T-helper 2 cell treated with Interferon-gamma antibody and Interleukin-4, amounts not matched to agents 100 ng/mL and 5 ng/mL, for 36 hours (primary cell): Measurements from ENCODE around the gene RCOR3. TPM values are rescaled to one million over a fixed set of nuclear protein-coding genes. Genes with fewer than 3 reads are reported as not detected.
"Not testable (repeated sequence)": the region's sequence is repeated elsewhere in the genome, so short reads cannot be mapped to it uniquely, and the experiment has no call there.

Experiments used
- intact Hi-C: fragments of 100-400 bp; cut with micrococcal nuclease; formaldehyde crosslinking; loops from one replicate; pipeline ENCODE4 v1.15.1; 2023
- total RNA-seq: library from RNA; stranded (reverse); gene quantifications from 2 replicates; pipeline ENCODE4 v1.2.3, GENCODE V29; 2022

Gene RCOR3
- total RNA-seq, result 47.5 and 49.6 TPM in 2 replicates

DNA sequence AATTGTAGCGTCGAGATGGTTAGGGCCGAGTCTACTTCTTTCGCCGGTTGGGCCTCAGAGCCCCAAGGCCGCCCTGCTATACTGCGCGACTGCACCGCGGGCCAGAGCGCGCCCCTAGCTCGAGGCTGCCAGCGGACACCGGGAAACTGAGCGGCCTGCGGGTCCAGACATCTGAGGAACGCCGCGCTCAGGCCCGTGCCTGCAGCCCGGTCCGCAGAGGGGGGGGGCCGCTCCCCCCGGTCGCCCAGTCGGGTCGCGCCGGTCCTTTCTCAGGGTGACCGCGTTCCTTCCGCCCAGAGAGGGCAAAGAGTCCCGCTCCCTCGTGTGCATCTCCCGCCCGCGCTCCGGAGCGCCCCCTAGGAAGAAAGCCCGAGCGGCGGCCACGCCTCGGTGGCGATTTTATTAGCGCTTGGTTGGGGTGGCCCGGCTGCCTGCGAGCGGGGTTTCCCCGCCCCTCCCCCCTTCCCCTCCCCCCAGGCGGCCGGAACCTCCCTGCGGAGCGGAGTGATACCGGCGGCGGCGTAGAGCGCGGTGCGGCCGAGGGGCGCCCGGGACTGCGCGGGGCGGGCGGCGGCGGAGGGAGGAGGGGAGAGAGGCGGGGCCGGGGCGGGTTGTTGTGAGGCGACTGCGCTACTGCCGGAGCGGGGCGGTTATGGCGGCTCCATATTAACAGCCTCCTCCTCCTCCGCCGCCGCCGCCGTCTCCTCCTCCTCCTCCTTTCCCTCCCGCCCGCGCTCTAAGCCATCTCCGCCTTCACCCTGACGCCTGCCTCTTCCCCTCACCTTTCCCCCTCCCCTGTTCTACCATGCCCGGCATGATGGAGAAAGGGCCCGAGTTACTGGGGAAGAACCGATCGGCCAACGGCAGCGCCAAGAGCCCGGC, at the start of gene RCOR3:
Gene RCOR3 (plus strand): TSS at position 611 of the 882 bp plus-strand sequence. CDS start 195 bp downstream, at position 806.
- intact Hi-C loops, result loop anchor here (1.0 to 5.0 kb wide), 9 partner anchors 22 to 1758 kb away; partner anchors contain the start of genes ANGEL2, C1orf74, FLVCR1 and KCNH1

DNA sequence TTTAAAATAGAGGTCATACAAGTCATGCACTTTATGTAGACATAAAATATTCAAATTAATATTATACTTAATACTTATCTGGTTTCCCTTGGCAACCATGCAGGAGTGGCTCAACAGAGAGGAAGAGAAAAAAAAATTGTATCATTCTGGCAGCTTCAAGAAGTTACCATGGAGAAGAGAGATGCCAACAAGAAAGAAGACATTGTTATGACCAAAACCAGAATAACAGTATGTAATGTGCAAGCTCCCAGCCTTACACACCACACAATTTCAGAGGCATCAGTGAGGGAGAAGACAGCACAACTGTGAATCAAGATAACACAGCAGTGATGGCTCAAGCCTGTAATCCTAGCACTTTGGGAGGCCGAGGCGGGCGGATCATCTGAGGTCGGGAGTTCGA, 49.1 kb upstream of the RCOR3 start:
- intact Hi-C loops, result no loop called here

DNA sequence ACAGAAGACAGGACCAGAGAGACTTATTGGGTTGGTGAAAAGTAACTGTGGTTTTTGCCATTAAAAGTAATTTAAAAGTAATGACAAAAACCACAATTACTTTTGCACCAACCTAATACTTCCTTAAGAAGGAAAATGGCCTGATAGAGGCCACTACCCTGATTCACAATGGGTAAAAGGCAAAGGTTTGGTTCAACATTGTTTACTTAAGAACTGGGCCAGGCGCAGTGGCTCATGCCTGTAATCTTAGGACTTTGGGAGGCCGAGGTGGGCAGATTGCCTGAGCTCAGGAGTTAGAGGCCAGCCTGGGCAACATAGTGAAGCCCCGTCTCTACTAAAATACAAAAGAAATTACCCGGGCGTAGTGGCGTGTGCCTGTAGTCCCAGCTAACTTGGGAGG, 48.2 kb upstream of the RCOR3 start:
- intact Hi-C loops, result no loop called here

- intact Hi-C loops, result no loop called here
Measured at GRCh38 chr1:211213702-211214101, 45.5 kb upstream of the RCOR3 start.

GRCh38 chr1:211215577-211215976, 43.6 kb upstream of the RCOR3 start:
- intact Hi-C loops, result no loop called here

GRCh38 chr1:211217392-211217791, 41.8 kb upstream of the RCOR3 start:
- intact Hi-C loops, result no loop called here

- intact Hi-C loops, result not testable (repeated sequence)
Measured at GRCh38 chr1:211222469-211223234, 36.5 kb upstream of the RCOR3 start.

DNA sequence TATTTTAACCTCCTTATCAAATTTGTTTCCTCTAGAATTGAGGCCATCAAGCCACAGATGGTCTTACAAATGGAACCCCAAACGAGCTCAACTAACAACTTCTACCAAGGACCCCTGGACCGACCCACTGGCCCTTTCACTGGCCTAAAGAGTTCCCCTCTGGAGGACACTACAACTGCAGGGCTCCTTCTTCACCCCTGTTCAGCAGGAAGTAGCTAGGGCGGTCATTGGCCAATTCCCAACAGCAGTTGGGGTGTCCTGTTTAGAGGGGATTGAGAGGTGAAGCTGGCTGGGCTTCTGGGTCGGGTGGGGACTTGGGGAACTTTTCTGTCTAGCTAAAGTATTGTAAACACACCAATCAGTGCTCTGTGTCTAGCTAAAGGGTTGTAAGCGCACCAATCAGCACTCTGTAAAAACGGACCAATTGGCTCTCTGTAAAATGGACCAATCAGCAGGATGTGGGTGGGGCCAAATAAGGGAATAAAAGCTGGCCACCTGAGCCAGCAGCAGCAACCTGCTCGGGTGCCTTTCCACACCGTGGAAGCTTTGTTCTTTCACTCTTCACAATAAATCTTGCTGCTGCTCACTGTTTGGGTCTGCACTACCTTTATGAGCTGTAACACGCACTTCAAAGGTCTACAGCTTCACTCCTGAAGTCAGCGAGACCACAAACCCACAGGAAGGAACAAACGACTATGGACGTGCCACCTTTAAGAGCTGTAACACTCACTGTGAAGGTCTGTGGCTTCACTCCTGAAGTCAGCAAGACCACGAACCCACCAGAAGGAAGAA, 30.4 kb upstream of the RCOR3 start:
- intact Hi-C loops, result loop anchor here (1.0 kb wide), 1 partner anchor 31 kb away; the partner anchor contains the start of gene RCOR3

DNA sequence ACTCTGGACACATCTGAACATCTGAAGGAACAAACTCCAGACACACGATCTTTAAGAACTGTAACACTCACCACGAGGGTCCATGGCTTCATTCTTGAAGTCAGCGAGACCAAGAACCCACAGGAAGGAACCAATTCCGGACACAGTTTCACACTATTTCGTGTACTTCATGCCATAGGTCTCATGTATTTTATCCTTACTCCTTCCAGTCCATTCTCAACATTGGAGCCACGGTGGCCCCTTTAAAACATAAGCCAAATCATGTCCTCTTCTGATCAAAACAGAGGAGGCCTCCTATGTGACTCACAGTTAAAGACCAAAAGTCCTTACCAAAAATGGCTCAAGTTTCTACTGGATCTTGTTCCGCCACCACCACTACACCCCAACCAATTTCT, 29.8 kb upstream of the RCOR3 start:
- intact Hi-C loops, result loop anchor here (1.0 kb wide), 1 partner anchor 30 kb away; the partner anchor contains the start of gene RCOR3

- intact Hi-C loops, result no loop called here
Measured at GRCh38 chr1:211231873-211232272, 27.3 kb upstream of the RCOR3 start.

- intact Hi-C loops, result no loop called here
Measured at GRCh38 chr1:211236633-211237320, 22.4 kb upstream of the RCOR3 start.

DNA sequence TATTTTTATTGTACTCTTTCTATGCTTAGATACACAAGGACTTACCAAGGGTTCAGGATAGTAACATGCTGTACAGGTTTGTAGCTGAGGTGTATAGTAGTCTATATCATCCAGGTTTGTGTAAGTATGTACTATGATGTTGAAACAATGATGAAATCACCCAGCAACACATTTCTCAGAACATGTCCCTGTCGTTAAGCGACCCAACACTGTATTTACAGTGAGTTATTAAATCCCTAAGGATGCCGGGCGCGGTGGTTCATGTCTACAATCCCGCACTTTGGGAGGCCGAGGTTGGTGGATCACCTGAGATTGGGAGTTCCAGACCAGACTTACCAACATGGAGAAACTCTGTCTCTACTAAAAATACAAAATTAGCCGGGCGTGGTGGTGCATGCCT, 21.6 kb upstream of the RCOR3 start:
- intact Hi-C loops, result no loop called here

DNA sequence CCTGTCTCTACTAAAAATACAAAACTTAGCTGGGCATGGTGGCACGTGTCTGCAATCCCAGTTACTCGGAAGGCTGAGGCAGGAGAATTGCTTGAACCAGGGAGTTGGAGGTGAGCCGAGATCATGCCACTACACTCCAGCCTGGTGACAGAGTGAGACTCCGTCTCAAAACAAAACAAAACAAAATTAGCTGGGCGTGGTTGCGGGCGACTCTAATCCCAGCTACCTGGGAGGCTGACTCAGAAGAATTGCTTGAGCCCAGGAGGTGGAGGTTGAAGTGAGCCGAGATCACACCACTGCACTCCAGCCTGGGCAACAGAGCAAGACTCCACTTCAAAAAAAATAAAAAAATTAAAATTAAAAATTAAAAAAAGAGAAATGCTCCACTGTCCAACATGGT, 18.6 kb upstream of the RCOR3 start:
- intact Hi-C loops, result not testable (repeated sequence)

DNA sequence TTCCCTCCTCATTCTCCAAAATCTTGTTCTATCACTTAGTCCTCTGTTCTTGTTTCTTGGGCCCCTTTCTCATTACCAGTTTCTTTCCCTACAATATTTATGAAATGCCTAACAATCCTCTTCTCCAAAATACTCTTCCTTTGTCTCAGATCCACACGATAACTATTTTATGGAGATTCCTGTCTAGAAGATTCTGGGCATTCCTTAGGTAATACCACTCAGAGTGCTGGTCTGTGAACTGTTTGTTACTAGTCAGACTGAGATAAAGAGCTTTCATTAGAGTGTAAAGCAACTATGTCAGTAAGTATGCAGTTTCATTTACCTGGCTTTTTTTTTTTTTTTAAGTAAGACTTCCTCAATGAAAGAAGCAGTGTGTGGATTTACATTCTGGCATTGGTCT, 18.1 kb upstream of the RCOR3 start:
- intact Hi-C loops, result no loop called here

DNA sequence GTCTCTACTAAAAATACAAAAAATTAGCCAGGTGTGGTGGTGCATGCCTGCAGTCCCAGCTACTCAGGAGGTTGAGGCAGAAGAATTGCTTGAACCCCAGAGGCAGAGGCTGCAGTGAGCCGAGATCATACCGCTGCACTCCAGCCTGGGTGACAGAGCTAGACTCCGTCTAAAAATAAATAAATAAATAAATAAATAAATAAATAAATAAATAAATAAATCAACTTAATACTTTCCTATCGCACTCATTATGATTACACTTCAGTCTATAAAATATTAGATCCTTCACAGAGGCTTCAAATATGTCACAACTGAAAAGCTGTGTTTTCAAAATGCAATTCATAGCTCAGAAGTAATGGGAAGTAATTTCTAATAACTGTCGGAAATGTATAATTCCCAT, 15.5 kb upstream of the RCOR3 start:
- intact Hi-C loops, result not testable (repeated sequence)

DNA sequence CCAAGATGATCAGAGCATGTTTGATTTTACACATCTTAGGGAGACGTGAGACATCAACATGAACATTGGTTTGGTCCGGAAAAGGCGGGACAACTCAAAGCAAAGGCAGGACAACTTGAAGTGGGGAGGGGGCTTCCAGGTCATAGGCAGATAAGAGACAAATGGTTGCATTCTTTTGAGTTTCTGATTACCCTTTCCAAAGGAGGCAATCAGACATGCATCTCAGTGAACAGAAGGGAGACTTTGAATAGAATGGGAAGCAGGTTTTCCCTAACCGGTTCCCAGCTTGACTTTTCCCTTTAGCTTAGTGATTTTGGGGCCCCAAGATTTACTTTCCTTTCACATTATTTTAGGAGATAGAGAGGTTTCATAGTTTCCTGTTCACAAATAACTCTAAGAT, 12.6 kb upstream of the RCOR3 start:
- intact Hi-C loops, result not testable (repeated sequence)

GRCh38 chr1:211247921-211248320, 11.2 kb upstream of the RCOR3 start:
- intact Hi-C loops, result no loop called here

DNA sequence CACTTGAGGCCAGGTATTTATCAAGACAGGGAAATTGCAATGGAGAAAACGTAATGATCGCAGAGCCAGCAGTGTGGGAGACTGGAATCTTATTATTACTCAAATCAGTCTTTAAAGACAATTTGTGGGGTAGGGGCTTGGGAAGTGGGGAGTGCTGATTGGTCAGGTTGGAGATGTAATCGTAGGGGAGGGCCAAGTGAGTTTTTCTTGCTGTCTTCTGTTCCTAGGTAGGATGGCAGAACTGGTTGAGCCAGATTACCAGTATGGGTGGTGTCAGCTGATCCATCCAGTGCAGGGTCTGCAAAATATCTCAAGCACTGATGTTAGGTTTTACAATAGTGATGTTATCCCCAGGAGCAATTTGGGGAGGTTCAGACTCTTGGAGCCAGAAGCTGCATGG, 9.6 kb upstream of the RCOR3 start:
- intact Hi-C loops, result not testable (repeated sequence)

DNA sequence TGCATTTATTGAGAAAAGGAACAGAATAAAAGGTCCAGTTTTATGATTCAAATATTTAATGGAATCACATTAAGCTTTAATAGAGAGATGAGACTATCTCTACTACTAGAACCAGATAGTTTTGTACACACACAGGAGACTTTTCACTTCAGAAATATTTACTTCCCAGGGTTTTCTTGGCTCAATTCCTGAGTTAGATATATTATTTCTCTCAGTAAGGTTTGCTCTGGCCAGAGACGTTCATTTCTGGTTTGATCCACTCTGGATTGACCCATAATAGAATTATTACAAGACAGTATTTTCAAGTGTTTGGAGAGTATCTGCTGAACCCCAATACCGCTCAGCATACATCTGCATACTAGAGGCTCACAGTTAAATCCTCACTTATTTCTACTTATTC, 1.3 kb upstream of the RCOR3 start:
- intact Hi-C loops, result loop anchor here (2.0 to 5.0 kb wide), 5 partner anchors 23 to 1759 kb away; partner anchors contain the start of genes ANGEL2, FLVCR1 and KCNH1

DNA sequence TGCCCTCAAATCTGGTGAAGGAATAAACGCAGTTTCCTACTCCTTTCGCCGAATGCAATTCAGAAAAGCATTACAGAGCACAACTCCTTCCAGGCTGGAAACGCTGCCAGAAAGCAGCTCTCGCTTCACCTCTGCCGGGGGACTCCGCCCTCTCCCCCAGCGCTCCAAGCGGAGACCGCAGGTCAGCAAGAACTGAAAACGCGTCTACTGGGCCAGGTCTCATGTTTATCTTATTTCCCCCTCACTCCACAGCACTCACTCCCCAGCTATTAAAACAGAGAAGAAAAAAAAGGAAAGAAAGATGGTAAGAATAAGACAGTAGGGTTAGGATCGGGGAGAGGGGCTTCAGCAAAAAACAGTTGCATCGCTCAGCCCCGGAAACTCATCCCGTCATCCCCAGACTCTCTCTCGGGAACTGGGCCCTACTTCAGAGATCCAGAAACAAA, 833 bp upstream of the RCOR3 start:
- intact Hi-C loops, result loop anchor here (2.0 to 5.0 kb wide), 5 partner anchors 22 to 1759 kb away; partner anchors contain the start of genes ANGEL2, FLVCR1 and KCNH1
